Vagina (tissue), 2 donors: ENCODE measurements around the gene PRRC2B. TPM values are rescaled to one million over a fixed set of nuclear protein-coding genes. Genes with fewer than 3 reads are reported as not detected.

ENCODE experiments used
- DNase-seq, 2 donors: peaks; one replicate each; pipeline ENCODE4 v3.0.0-alpha.2; 2017; ENCODE audit errors: extremely low spot score in 2 of 2
- H3K27ac ChIP-seq: fragments of 200-600 bp; sonication (generic); one replicate; pipeline ENCODE4 v1.5.1; 2019
- H3K27me3 ChIP-seq: fragments of 200-600 bp; sonication (generic); one replicate; pipeline ENCODE4 v1.5.1; 2019
- H3K36me3 ChIP-seq, 2 donors: fragments of 200-600 bp; sonication (generic); one replicate each; pipeline ENCODE4 v1.5.1; 2017 to 2019
- H3K4me1 ChIP-seq: fragments of 200-600 bp; sonication (generic); one replicate; pipeline ENCODE4 v1.5.1; 2019
- H3K4me3 ChIP-seq, 2 donors: fragments of 200-600 bp; sonication (generic); 1 replicate in 1 of 2; 2 replicates in 1 of 2; pipeline ENCODE4 v1.5.1; 2016 to 2019
- H3K9me3 ChIP-seq: fragments of 200-600 bp; sonication (generic); one replicate; pipeline ENCODE4 v1.5.1; 2019
- CTCF ChIP-seq, 3 experiments: fragments of 450-650 bp in 2 of 3; fragments of 200-600 bp in 1 of 3; sonication (generic) in 1 of 3; IDR thresholded peaks; one replicate each; pipeline ENCODE4 v1.5.1; 2017 to 2019; ENCODE audit warnings: antibody characterized with exemption in 3 of 3, mild to moderate bottlenecking in 2 of 3, moderate library complexity in 2 of 3
- POLR2A ChIP-seq, 2 donors: fragments of 450-650 bp; IDR thresholded peaks; one replicate each; pipeline ENCODE4 v1.6.1; 2017; ENCODE audit warnings: antibody characterized with exemption in 2 of 2, mild to moderate bottlenecking in 2 of 2, moderate library complexity in 2 of 2
- POLR2AphosphoS5 ChIP-seq, 2 donors: sonication (generic); formaldehyde crosslinking; IDR thresholded peaks; one replicate each; pipeline ENCODE4 v1.9.0; 2017; ENCODE audit warnings: antibody characterized with exemption in 2 of 2, mild to moderate bottlenecking in 2 of 2, low read depth in 1 of 2; ENCODE audit not compliant: insufficient read depth in 1 of 2
- intact Hi-C: fragments of 100-400 bp; cut with DNase I; formaldehyde crosslinking; loops from one replicate; pipeline ENCODE4 v1.15.1; 2023
- total RNA-seq: library from RNA; depleted of rRNA; stranded (reverse); fragments of >200 nt; gene quantifications from one replicate; pipeline ENCODE4 v1.2.3, GENCODE V29; 2016

PRRC2B gene
- total RNA-seq, 1 donor from 2014 or later = 116 TPM

- DNase-seq = no peak
- Histone ChIP-seq H3K4me1 (no peaks in the 10 kb centered on the region), H3K36me3 (peaks cover 0 to 100% of the 10 kb centered on the region in 2 donors), H3K9me3 (no peaks in the 10 kb centered on the region), H3K27ac (no peak overlapping the region), H3K4me3 (no peak overlapping the region), H3K27me3 (no peaks in the 10 kb centered on the region)
- TF ChIP-seq POLR2A (IDR thresholded peaks at IDR 0.05) (no peak), CTCF (IDR thresholded peaks at IDR 0.05) (no peak), POLR2AphosphoS5 (IDR thresholded peaks at IDR 0.05; ENCODE audit: insufficient read depth in 1 of 2, low read depth in 1 of 2) (no peak)
- intact Hi-C loops = no loop called here
These were observed 80.8 kb downstream of the PRRC2B start for GRCh38 chr9:131474711-131475110.

- Histone ChIP-seq H3K36me3 (peaks cover 0 to 100% of the 10 kb centered on the region in 2 donors), H3K27ac (no peak overlapping the region), H3K4me3 (no peak overlapping the region), H3K4me1 (no peaks in the 10 kb centered on the region), H3K9me3 (no peaks in the 10 kb centered on the region), H3K27me3 (no peaks in the 10 kb centered on the region)
- no peak for TF ChIP-seq POLR2A (IDR thresholded peaks at IDR 0.05)
- intact Hi-C loops = no loop called here
- DNase-seq = no peak
These were observed 81.4 kb downstream of the PRRC2B start for GRCh38 chr9:131475111-131475955.

GRCh38 chr9:131475956-131476776 lies 82.3 kb downstream of the PRRC2B start:
- no peak overlapping the region for H3K4me3 ChIP-seq

GRCh38 chr9:131476777-131477345 lies 83.0 kb downstream of the PRRC2B start:
- TF ChIP-seq POLR2AphosphoS5 (IDR thresholded peaks at IDR 0.05; ENCODE audit: insufficient read depth in 1 of 2, low read depth in 1 of 2) = no peak
- TF ChIP-seq POLR2A (IDR thresholded peaks at IDR 0.05) = no peak
- TF ChIP-seq CTCF (IDR thresholded peaks at IDR 0.05) = no peak
- Histone ChIP-seq H3K4me1 (peaks cover 5% of the 10 kb centered on the region), H3K27me3 (no peaks in the 10 kb centered on the region), H3K36me3 (peaks cover 0 to 93% of the 10 kb centered on the region in 2 donors), H3K4me3 (no peak overlapping the region), H3K27ac (no peak overlapping the region), H3K9me3 (no peaks in the 10 kb centered on the region)
- intact Hi-C loops = no loop called here
- DNase-seq = no peak

More at GRCh38 chr9:131475956-131476776, 82.3 kb downstream of the PRRC2B start:
- H3K4me1 ChIP-seq = no peaks in the 10 kb centered on the region
- no peaks in the 10 kb centered on the region for H3K9me3 ChIP-seq
- no peak for DNase-seq
- H3K36me3 ChIP-seq = peaks cover 0 to 97% of the 10 kb centered on the region in 2 donors
- H3K27ac ChIP-seq = no peak overlapping the region
- TF ChIP-seq POLR2A (IDR thresholded peaks at IDR 0.05) (no peak), CTCF (IDR thresholded peaks at IDR 0.05) (peak in 1 of 3 experiments; percentile 9), POLR2AphosphoS5 (IDR thresholded peaks at IDR 0.05; ENCODE audit: insufficient read depth in 1 of 2, low read depth in 1 of 2) (peak in 1 of 2 donors; percentile 19)
- H3K27me3 ChIP-seq = no peaks in the 10 kb centered on the region
- intact Hi-C loops = no loop called here

GRCh38 chr9:131477367-131477766 lies 83.5 kb downstream of the PRRC2B start:
- H3K9me3 ChIP-seq = no peaks in the 10 kb centered on the region
- intact Hi-C loops = no loop called here
- H3K27ac ChIP-seq = no peak overlapping the region
- peaks cover 0 to 93% of the 10 kb centered on the region in 2 donors for H3K36me3 ChIP-seq
- H3K4me1 ChIP-seq = peaks cover 8% of the 10 kb centered on the region
- no peak for DNase-seq
- H3K27me3 ChIP-seq = no peaks in the 10 kb centered on the region
- no peak overlapping the region for H3K4me3 ChIP-seq
- TF ChIP-seq POLR2AphosphoS5 (IDR thresholded peaks at IDR 0.05; ENCODE audit: insufficient read depth in 1 of 2, low read depth in 1 of 2) = no peak
- TF ChIP-seq CTCF (IDR thresholded peaks at IDR 0.05) = no peak
- no peak for TF ChIP-seq POLR2A (IDR thresholded peaks at IDR 0.05)
